Epithelial cell of esophagus (primary cell): Measurements from ENCODE around the gene PCBD2.

Source experiments
- DNase-seq: peaks from one replicate; pipeline ENCODE4 v3.0.0; 2010; ENCODE audit warnings: low read depth
- H3K4me3 ChIP-seq: 2 replicates; pipeline ENCODE4 v1.5.1; 2011; ENCODE audit warnings: mild to moderate bottlenecking, low read length, control low read depth
- CTCF ChIP-seq: IDR thresholded peaks from 2 replicates; pipeline ENCODE4 v1.5.1; 2011; ENCODE audit warnings: low read depth, mild to moderate bottlenecking, low read length, control low read depth, inconsistent platforms; ENCODE audit not compliant: insufficient read depth; ENCODE audit errors: missing control alignments

The PCBD2 gene

GRCh38 chr5:134911285-134912206 lies 6.6 kb downstream of the PCBD2 start:
- no peak for TF ChIP-seq CTCF
- H3K4me3 ChIP-seq, result no peak overlapping the region
- DNase-seq, result peak; percentile 17

- TF ChIP-seq CTCF, result no peak
- DNase-seq, result no peak
- H3K4me3 ChIP-seq, result no peak overlapping the region
Observed at GRCh38 chr5:134913254-134913653, 8.3 kb downstream of the PCBD2 start.

GRCh38 chr5:134913795-134914194 lies 8.9 kb downstream of the PCBD2 start:
- H3K4me3 ChIP-seq, result no peak overlapping the region
- no peak for TF ChIP-seq CTCF
- no peak for DNase-seq

GRCh38 chr5:134917070-134917815 lies 12.3 kb downstream of the PCBD2 start:
- DNase-seq, result peak; percentile 32
- peak; percentile 50 for TF ChIP-seq CTCF
- H3K4me3 ChIP-seq, result no peak overlapping the region

- no peak for TF ChIP-seq CTCF
- no peak overlapping the region for H3K4me3 ChIP-seq
- no peak for DNase-seq
Observed at GRCh38 chr5:134918861-134919260, 13.9 kb downstream of the PCBD2 start.

- H3K4me3 ChIP-seq, result no peak overlapping the region
- no peak for DNase-seq
- no peak for TF ChIP-seq CTCF
Observed at GRCh38 chr5:134920848-134921575, 16.1 kb downstream of the PCBD2 start.
